Measurements from ENCODE around the gene PPP1CB.

Gene PPP1CB

GRCh38 chr2:28745876-28746275, 5.8 kb upstream of the PPP1CB start:
- no peak for DNase-seq

GRCh38 chr2:28746429-28747111, 5.1 kb upstream of the PPP1CB start:
- DNase-seq: no peak

GRCh38 chr2:28747714-28748113, 3.9 kb upstream of the PPP1CB start:
- DNase-seq: no peak

GRCh38 chr2:28748176-28748575, 3.5 kb upstream of the PPP1CB start:
- DNase-seq: no peak

GRCh38 chr2:28748941-28749340, 2.7 kb upstream of the PPP1CB start:
- no peak for DNase-seq

- DNase-seq: no peak
These were observed 2.1 kb upstream of the PPP1CB start for GRCh38 chr2:28749526-28749925.

- DNase-seq: no peak
These were observed 1.0 kb upstream of the PPP1CB start for GRCh38 chr2:28750316-28751251.

- DNase-seq: no peak
These were observed 463 bp downstream of the PPP1CB start for GRCh38 chr2:28751956-28752630.

- DNase-seq: no peak
These were observed 1.2 kb downstream of the PPP1CB start for GRCh38 chr2:28752631-28753376.

- DNase-seq: no peak
These were observed 2.7 kb downstream of the PPP1CB start for GRCh38 chr2:28754321-28754720.

GRCh38 chr2:28755421-28755820, 3.8 kb downstream of the PPP1CB start:
- no peak for DNase-seq

GRCh38 chr2:28758459-28758858, 6.8 kb downstream of the PPP1CB start:
- DNase-seq: no peak

- DNase-seq: no peak
These were observed 9.8 kb downstream of the PPP1CB start for GRCh38 chr2:28761420-28761819.

- DNase-seq: no peak
These were observed 13.5 kb downstream of the PPP1CB start for GRCh38 chr2:28764909-28765711.

GRCh38 chr2:28766070-28766469, 14.4 kb downstream of the PPP1CB start:
- no peak for DNase-seq

GRCh38 chr2:28767337-28767736, 15.7 kb downstream of the PPP1CB start:
- DNase-seq: no peak

- no peak for DNase-seq
These were observed 16.8 kb downstream of the PPP1CB start for GRCh38 chr2:28768422-28768821.

- no peak for DNase-seq
These were observed 17.3 kb downstream of the PPP1CB start for GRCh38 chr2:28768952-28769351.

GRCh38 chr2:28772351-28772750, 20.7 kb downstream of the PPP1CB start:
- no peak for DNase-seq

GRCh38 chr2:28776471-28776870, 24.8 kb downstream of the PPP1CB start:
- no peak for DNase-seq

- no peak for DNase-seq
These were observed 26.8 kb downstream of the PPP1CB start for GRCh38 chr2:28778392-28778791.

- DNase-seq: no peak
These were observed 27.4 kb downstream of the PPP1CB start for GRCh38 chr2:28779001-28779400.
